Measurements from ENCODE around the gene SKIL. TPM values are rescaled to one million over a fixed set of nuclear protein-coding genes. Genes with fewer than 3 reads are reported as not detected.

SKIL gene
- total RNA-seq, 2 experiments from 2014 or later, result 15.6 to 20.3 TPM

- ATAC-seq (no peak), DNase-seq (no peak)
- H3K27ac Mint-ChIP-seq, result no peak overlapping the region
- no peaks in the 10 kb centered on the region for H3K36me3 Mint-ChIP-seq (ENCODE audit: low read depth)
- H3K27me3 Mint-ChIP-seq, result peaks cover 2% of the 10 kb centered on the region
- CTCF ChIA-PET, result interaction anchor here (0.6 to 5.8 kb wide), 9 partner anchors 8 to 400 kb away, joined by 3 to 81 read pairs (median 3); no protein-coding TSS in a partner anchor
- H3K4me1 Mint-ChIP-seq, result no peaks in the 10 kb centered on the region
- intact Hi-C loops (cut with DNase I, micrococcal nuclease), result loop anchor here in 1 of 2 experiments (2.0 to 5.0 kb wide), 3 partner anchors 87 to 548 kb away; no protein-coding TSS in a partner anchor
- POLR2A ChIA-PET, result no interaction called here
- no peaks in the 10 kb centered on the region for H3K9me3 Mint-ChIP-seq (ENCODE audit: low read depth)
- H3K4me3 Mint-ChIP-seq, result no peak overlapping the region
These were observed 53.0 kb downstream of the SKIL start for GRCh38 chr3:170410428-170411029.

- Mint-ChIP-seq H3K4me3 (no peak overlapping the region), H3K27ac (no peak overlapping the region), H3K4me1 (peaks cover 3% of the 10 kb centered on the region), H3K36me3 (ENCODE audit: low read depth) (no peaks in the 10 kb centered on the region), H3K27me3 (peaks cover 14% of the 10 kb centered on the region), H3K9me3 (ENCODE audit: low read depth) (no peaks in the 10 kb centered on the region)
- ATAC-seq (no peak), DNase-seq (no peak)
- ChIA-PET CTCF (interaction anchor here (0.5 to 5.8 kb wide), 28 partner anchors 11 to 550 kb away, joined by 3 to 81 read pairs (median 5); no protein-coding TSS in a partner anchor), POLR2A (no interaction called here)
- intact Hi-C loops (cut with DNase I, micrococcal nuclease), result loop anchor here in 1 of 2 experiments (5.0 kb wide), 2 partner anchors 84 to 551 kb away; no protein-coding TSS in a partner anchor
These were observed 55.8 kb downstream of the SKIL start for GRCh38 chr3:170413291-170413690.

- Mint-ChIP-seq H3K36me3 (ENCODE audit: low read depth) (no peaks in the 10 kb centered on the region), H3K4me3 (no peak overlapping the region), H3K4me1 (peaks cover 5% of the 10 kb centered on the region), H3K27me3 (peaks cover 19% of the 10 kb centered on the region), H3K9me3 (ENCODE audit: low read depth) (no peaks in the 10 kb centered on the region), H3K27ac (no peak overlapping the region)
- CTCF ChIA-PET, result interaction anchor here (0.6 to 5.8 kb wide), 40 partner anchors 10 to 1986 kb away, joined by 3 to 81 read pairs (median 4); no protein-coding TSS in a partner anchor
- DNase-seq (peak; percentile 58), ATAC-seq (peak; percentile 53)
- POLR2A ChIA-PET, result interaction anchor here (0.6 kb wide), 1 partner anchor 243 kb away, joined by 4 read pairs; no protein-coding TSS in a partner anchor
- intact Hi-C loops (cut with DNase I, micrococcal nuclease), result loop anchor here (1.0 to 5.0 kb wide), 5 partner anchors 83 to 552 kb away; no protein-coding TSS in a partner anchor
These were observed 56.7 kb downstream of the SKIL start for GRCh38 chr3:170414202-170414663.

GRCh38 chr3:170417090-170417489 lies 59.6 kb downstream of the SKIL start:
- DNase-seq (no peak), ATAC-seq (no peak)
- H3K36me3 Mint-ChIP-seq (ENCODE audit: low read depth), result no peaks in the 10 kb centered on the region
- intact Hi-C loops (cut with DNase I, micrococcal nuclease), result loop anchor here in 1 of 2 experiments (5.0 kb wide), 1 partner anchor 155 kb away; no protein-coding TSS in a partner anchor
- CTCF ChIA-PET, result interaction anchor here (0.7 to 3.2 kb wide), 4 partner anchors 18 to 410 kb away, joined by 3 to 12 read pairs (median 4); no protein-coding TSS in a partner anchor
- H3K4me3 Mint-ChIP-seq, result no peak overlapping the region
- H3K9me3 Mint-ChIP-seq (ENCODE audit: low read depth), result no peaks in the 10 kb centered on the region
- no peak overlapping the region for H3K27ac Mint-ChIP-seq
- POLR2A ChIA-PET, result interaction anchor here (1.0 kb wide), 1 partner anchor 40 kb away, joined by 4 read pairs; no protein-coding TSS in a partner anchor
- H3K27me3 Mint-ChIP-seq, result peaks cover 38% of the 10 kb centered on the region
- H3K4me1 Mint-ChIP-seq, result peaks cover 7% of the 10 kb centered on the region

DNA sequence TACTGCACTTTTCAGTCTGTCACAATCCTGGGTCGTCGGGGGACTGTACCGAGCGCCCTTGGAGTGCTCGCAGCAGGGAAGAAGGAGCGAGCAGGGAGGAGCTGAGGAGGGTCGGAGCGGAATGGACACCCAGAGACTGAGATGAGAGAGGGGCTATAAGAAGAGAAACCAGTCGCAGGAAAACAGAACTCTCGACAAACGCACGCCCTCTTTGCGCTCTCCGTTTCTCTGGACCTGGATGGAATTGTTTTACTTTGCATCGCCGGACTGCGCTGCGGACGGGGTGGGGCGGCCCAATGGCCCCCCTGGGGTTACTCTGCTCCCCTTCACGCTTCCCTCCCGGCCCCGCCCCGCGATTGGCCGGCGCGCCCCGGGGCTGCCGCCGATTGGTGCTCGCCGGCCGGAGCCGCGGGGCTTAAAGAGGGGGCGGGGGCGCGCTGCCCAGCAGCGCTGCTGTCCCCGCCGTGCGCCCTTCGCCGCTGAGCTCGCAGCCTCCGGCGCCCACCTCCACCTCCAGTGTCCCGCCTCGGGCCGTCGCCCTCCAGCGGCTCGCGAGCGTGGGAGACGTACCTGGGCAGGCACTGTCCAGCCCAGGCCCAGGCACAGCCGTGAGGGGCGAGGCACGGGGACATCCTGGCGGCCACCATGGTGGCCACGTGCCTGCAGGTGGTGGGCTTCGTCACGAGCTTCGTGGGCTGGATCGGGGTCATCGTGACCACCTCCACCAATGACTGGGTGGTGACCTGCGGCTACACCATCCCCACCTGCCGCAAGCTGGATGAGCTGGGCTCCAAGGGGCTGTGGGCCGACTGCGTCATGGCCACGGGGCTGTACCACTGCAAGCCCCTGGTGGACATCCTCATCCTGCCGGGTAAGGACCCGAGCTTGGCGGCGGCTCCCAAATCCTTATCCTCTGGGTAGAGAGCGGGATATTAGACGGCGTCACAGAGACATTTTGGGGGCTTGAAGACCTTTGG lies 61.2 kb downstream of the SKIL start, which contains the start of gene CLDN11:
TSS of gene CLDN11 (plus strand) at position 447 of the 977 bp plus-strand sequence. CDS start at position 646, 199 bp downstream.
- peaks cover 7% of the 10 kb centered on the region for H3K4me1 Mint-ChIP-seq
- ChIA-PET POLR2A (no interaction called here), CTCF (interaction anchor here (0.7 to 3.2 kb wide), 2 partner anchors 393 to 675 kb away, joined by 3 to 12 read pairs; no protein-coding TSS in a partner anchor)
- peaks cover 41% of the 10 kb centered on the region for H3K27me3 Mint-ChIP-seq
- H3K9me3 Mint-ChIP-seq (ENCODE audit: low read depth), result no peaks in the 10 kb centered on the region
- intact Hi-C loops (cut with DNase I, micrococcal nuclease), result loop anchor here in 1 of 2 experiments (5.0 kb wide), 1 partner anchor 154 kb away; no protein-coding TSS in a partner anchor
- ATAC-seq, result no peak
- peak within 1 kb of the TSS; percentile 32 for H3K4me3 Mint-ChIP-seq
- no peak for DNase-seq
- no peak within 1 kb of the TSS for H3K27ac Mint-ChIP-seq
- H3K36me3 Mint-ChIP-seq (ENCODE audit: low read depth), result no peaks in the 10 kb centered on the region

DNA sequence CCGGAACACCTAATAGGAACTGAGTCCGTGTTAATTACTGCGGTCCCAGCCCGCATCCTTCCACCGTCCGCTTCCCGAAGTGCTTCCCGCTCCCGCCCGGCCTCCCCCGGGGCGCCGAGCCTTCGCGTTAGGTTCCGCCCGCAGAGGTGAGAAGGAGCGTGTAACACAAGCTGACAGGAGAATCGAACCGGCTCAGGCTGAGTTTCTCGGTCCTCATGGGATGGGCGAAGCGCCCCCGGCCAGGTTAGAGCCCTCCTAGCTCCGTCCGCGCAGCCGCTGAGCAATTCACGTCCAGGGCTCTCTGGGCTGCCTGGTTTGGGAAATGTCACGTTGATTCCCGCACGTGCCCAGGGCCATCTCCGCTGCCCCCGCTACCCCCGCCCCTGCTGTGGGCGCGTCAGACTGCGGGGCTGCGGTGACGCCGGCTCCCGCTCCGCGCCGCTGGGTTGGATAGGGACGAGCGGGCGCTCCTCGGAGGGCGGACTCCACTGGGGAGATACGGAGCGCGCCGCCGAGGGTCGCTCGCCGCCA lies 62.1 kb downstream of the SKIL start:
- Mint-ChIP-seq H3K36me3 (ENCODE audit: low read depth) (no peaks in the 10 kb centered on the region), H3K27ac (no peak overlapping the region), H3K4me1 (peaks cover 7% of the 10 kb centered on the region), H3K27me3 (peaks cover 40% of the 10 kb centered on the region), H3K9me3 (ENCODE audit: low read depth) (no peaks in the 10 kb centered on the region), H3K4me3 (peak overlapping the region; percentile 13)
- intact Hi-C loops (cut with DNase I, micrococcal nuclease), result loop anchor here in 1 of 2 experiments (5.0 kb wide), 1 partner anchor 153 kb away; no protein-coding TSS in a partner anchor
- DNase-seq (peak; percentile 36), ATAC-seq (peak; percentile 17)
- ChIA-PET CTCF (no interaction called here), POLR2A (no interaction called here)

DNA sequence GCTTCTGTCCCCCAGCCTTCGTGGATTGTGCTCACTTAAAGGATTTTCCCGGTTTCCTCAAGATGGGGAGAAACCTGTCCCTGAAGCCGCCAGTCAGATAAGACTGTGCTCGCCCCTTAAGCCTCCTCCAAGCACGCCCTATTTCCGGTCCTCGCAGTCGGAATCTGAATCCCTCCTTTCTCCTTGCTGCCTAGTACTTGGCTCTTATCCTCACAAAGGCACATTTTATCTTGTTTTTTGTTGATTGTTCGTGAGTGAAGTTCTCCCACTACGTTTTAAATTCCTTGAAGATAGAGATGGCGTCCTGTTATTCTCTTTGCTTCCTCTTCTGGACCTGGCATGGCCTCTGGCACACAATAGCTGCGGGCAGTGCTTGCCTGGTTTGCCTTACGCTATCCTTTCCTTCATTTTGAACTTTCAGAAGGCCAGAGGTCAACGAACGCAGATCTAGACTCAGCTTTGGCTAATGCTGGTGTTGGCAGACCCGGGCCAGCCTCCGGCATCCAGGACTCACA lies 62.8 kb downstream of the SKIL start:
- Mint-ChIP-seq H3K4me1 (peaks cover 7% of the 10 kb centered on the region), H3K27ac (no peak overlapping the region), H3K36me3 (ENCODE audit: low read depth) (no peaks in the 10 kb centered on the region), H3K9me3 (ENCODE audit: low read depth) (no peaks in the 10 kb centered on the region), H3K27me3 (peaks cover 41% of the 10 kb centered on the region), H3K4me3 (no peak overlapping the region)
- intact Hi-C loops (cut with DNase I, micrococcal nuclease), result no loop called here
- ATAC-seq (no peak), DNase-seq (no peak)
- ChIA-PET POLR2A (interaction anchor here (0.6 kb wide), 1 partner anchor 23 kb away, joined by 3 read pairs; no protein-coding TSS in a partner anchor), CTCF (interaction anchor here (0.8 kb wide), 1 partner anchor 45 kb away, joined by 4 read pairs; no protein-coding TSS in a partner anchor)

DNA sequence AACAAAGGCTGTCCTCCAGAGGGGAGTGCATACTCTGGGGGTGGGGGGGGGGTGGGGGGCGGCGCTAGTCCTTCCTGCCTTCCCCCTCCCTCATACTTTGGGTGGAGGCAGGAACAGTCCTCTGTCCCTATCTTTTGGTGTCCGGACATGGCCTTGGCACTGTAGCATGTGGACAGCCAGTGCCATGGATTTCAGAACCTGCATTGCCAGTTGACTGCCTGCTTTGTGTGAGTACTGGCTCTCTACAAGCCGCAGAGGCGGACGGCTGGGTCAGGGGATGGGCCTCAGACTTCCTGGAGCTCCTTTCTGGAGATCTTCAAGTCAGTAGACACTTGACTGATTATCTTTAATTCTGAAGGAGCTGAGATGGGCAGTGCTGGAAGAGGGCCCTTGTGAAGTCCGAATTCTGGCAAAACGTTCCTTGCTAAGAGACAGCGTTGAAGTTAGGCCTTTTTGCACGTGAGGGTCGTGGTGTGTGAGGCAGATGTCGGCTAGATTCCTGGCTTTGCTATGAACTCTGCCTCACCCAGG lies 63.7 kb downstream of the SKIL start:
- Mint-ChIP-seq H3K27me3 (peaks cover 41% of the 10 kb centered on the region), H3K4me1 (peaks cover 7% of the 10 kb centered on the region), H3K36me3 (ENCODE audit: low read depth) (no peaks in the 10 kb centered on the region), H3K9me3 (ENCODE audit: low read depth) (no peaks in the 10 kb centered on the region), H3K27ac (no peak overlapping the region), H3K4me3 (no peak overlapping the region)
- ATAC-seq (no peak), DNase-seq (no peak)
- POLR2A ChIA-PET, result interaction anchor here (0.6 kb wide), 1 partner anchor 22 kb away, joined by 3 read pairs; no protein-coding TSS in a partner anchor
- CTCF ChIA-PET, result interaction anchor here (0.8 kb wide), 1 partner anchor 46 kb away, joined by 4 read pairs; no protein-coding TSS in a partner anchor
- intact Hi-C loops (cut with DNase I, micrococcal nuclease), result no loop called here

GRCh38 chr3:170421758-170422157 lies 64.2 kb downstream of the SKIL start:
- no peak overlapping the region for H3K4me3 Mint-ChIP-seq
- DNase-seq (no peak), ATAC-seq (no peak)
- CTCF ChIA-PET, result no interaction called here
- H3K27ac Mint-ChIP-seq, result no peak overlapping the region
- POLR2A ChIA-PET, result no interaction called here
- no peaks in the 10 kb centered on the region for H3K36me3 Mint-ChIP-seq (ENCODE audit: low read depth)
- peaks cover 41% of the 10 kb centered on the region for H3K27me3 Mint-ChIP-seq
- H3K9me3 Mint-ChIP-seq (ENCODE audit: low read depth), result no peaks in the 10 kb centered on the region
- intact Hi-C loops (cut with DNase I, micrococcal nuclease), result no loop called here
- H3K4me1 Mint-ChIP-seq, result peaks cover 7% of the 10 kb centered on the region

- intact Hi-C loops (cut with DNase I, micrococcal nuclease), result no loop called here
- H3K4me1 Mint-ChIP-seq, result peaks cover 7% of the 10 kb centered on the region
- peaks cover 31% of the 10 kb centered on the region for H3K27me3 Mint-ChIP-seq
- ChIA-PET POLR2A (interaction anchor here (0.6 kb wide), 1 partner anchor 423 kb away, joined by 6 read pairs; no protein-coding TSS in a partner anchor), CTCF (interaction anchor here (0.6 kb wide), 1 partner anchor 388 kb away, joined by 3 read pairs; no protein-coding TSS in a partner anchor)
- ATAC-seq (no peak), DNase-seq (no peak)
- no peaks in the 10 kb centered on the region for H3K36me3 Mint-ChIP-seq (ENCODE audit: low read depth)
- no peaks in the 10 kb centered on the region for H3K9me3 Mint-ChIP-seq (ENCODE audit: low read depth)
- H3K27ac Mint-ChIP-seq, result no peak overlapping the region
- H3K4me3 Mint-ChIP-seq, result no peak overlapping the region
These were observed 65.6 kb downstream of the SKIL start for GRCh38 chr3:170423001-170423615.

All from activated CD4-positive, alpha-beta T cell treated with anti-CD3 and anti-CD28 coated beads for 36 hours (primary cell).